GF-D8 (cell line): ENCODE measurements around the gene HOXA4.

Experiments
- DNase-seq: peaks from one replicate; lab custom pipeline; 2025; lab: John Stamatoyannopoulos, UW

Gene HOXA4

DNA sequence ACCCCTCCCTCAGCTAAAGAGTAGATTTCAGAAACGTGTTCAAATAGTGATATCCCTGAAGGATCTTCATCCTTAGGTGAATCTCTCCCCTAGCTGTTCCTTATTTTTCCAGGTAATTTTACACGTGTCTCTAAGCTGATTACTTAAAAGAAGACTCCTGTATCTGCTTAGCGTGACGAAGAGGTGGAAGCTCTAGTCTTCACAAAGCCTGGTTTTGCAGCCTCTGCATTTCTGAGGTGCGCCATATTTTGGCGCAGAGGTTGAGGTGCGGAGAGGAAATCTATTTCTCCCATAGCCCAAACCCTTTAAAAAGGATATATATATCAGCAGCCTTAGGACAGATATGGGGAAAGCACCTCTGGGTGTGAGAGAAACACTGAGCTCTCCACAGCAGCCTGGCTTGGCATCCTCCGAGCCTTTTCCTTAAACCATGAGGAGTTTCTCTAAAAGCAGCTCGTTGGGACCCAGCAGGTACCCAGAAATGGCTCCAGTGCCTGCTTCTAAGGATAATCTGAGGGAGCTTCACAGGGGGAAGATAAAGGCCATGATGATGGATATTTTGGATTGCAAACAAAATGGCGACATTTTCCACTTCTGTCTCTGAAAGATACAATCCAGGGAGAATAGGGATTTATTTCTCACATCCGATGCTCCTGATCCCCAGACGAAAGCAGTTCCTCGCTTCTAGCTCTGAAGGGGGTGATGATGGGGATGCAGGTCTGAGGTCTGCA is 25.1 kb downstream of the HOXA4 start:
- no peak for DNase-seq

DNA sequence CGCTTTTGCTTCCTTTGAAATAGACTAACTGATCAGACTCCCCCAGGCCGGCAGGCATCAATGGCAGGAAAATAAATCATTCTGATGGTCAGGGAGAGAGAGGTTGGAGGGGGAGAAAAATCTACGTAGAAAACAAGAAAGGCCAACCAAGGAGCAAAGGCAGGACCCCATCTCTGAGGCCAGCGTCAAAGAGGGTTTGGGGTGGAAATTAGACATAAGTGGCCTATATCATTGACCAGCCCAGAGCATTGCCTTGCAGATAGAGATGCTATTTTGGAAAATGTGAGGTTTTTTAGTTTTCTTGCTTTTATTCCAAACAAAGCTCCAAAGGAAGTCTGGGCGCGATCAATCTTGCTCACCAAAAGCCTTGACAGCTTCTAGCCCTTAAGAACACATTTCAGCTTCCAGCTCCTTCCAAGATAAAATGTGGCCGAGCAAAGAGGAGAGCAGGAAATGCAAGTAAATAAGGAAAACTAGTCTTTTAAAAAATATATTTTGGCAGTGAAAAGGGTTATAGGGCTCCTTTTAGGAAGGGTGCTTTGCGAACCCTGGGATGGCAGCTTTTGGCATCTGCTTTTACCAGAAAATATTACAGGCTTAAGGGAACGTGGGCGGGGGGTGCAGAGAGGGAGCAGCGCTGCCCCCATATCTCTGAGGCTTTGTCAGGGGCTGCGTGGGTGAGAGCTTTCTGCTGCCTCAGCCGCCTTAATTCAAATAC is 26.1 kb downstream of the HOXA4 start:
- DNase-seq, result no peak

DNA sequence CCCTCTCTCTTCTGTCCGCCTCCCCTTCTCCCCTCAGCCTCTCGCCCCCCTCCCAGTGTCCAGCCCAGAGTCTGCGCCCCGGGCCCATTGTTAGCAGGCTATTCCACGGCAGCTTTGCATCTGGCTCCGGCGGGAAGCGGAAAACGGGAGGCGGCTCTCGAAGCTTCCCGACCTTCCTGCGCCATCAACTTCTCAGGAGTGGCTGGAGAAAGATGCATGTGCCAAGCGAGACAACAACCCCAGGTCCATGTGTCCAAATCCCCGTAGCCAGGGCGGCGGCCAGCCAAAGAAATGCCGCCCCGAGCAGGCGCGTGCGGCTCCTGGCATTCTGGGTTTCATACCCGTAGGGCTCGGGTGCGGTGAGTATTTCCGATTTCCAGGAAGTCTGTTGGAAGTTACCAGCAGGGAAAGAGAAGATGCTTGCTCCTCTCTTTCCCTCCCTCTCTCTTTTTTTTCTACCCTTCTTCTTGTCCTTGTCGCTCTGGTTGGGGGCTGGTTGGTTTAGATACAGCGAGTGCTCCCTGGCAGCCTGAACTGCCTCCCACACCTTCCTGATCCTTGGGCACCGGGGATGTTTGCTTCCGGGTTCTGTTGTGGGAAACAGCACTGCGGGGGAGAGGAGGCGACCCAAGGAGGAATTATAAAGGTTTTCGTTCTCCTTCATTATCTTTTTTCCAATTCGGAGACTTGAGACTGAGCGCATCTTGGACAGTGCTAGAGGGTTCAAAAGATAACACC is 26.9 kb downstream of the HOXA4 start:
- DNase-seq, result no peak

DNA sequence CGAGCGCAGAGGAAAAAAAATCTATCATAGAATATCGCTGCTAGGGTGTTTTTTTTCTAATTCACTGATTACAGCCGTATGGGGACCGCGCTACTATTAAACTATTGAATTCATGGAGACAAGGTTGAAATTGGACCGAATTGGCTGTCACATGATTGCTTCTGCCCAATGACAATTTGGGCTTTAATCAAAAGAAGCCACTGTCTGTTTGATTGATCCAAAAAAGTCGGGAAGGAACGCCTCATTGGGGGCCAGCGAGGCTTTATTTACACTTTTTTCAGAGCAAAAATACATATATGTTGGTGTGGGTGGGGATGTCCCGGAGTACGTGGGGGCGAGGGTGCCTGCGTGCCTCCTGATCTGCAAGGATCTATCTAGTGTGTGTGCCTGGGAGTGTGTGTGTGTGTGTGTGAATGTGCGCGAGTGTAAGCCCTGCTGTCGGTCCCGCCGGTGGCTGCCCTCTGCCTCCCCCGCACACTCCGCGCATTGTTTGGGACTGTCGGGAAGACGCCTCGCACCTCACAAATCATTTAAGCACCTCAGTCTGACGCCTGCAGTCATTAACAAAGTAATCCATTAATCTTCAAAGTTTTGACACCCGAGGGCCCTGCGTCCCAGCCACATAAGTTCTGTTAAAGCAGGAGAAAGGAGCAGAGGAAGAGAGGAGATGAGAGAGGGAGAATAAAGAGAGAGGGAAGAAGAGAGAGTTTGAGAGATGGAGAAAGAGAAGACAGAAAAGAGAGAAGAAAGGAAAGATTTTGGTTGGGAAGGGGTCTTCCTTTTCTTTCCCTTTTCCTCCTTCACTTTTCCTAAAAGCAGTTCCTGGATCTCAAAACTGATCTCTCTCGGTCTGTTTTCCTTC is 27.7 kb downstream of the HOXA4 start, which contains the start of gene HOXA2:
Gene HOXA2 (minus strand): TSS at position 103 of the 862 bp plus-strand sequence. CDS start 183 bp downstream, outside the sequence.
- DNase-seq, result no peak

DNA sequence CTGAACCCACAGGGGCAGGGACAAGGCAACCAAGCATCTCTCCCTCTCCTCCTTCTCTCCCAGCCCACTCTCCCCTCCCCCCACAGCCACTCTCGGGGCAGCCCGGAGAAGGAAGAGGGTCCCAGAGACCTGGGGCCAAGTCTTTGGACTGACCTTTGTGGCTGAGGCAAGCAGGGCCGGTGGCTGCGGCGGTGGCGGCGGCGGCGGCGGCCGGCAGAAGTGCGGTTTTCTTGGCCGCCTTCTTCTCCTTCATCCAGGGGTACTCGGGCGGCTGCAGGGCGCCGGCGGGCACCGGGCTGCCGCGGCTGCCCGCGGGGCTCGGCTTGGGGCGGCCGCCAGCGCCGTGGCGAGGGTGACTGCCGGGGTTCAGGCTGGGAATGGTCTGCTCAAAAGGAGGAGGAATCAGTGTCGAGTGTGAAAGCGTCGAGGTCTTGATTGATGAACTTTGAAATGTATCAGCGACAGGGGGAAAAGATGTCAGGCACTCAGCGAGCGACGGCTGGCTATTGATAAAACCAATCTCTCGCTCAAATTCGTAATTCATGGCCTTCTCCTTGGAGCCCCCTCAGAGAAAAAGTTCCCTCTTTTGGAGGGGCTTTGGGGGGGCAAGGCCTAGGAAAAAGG is 28.5 kb downstream of the HOXA4 start:
- DNase-seq, result no peak

DNA sequence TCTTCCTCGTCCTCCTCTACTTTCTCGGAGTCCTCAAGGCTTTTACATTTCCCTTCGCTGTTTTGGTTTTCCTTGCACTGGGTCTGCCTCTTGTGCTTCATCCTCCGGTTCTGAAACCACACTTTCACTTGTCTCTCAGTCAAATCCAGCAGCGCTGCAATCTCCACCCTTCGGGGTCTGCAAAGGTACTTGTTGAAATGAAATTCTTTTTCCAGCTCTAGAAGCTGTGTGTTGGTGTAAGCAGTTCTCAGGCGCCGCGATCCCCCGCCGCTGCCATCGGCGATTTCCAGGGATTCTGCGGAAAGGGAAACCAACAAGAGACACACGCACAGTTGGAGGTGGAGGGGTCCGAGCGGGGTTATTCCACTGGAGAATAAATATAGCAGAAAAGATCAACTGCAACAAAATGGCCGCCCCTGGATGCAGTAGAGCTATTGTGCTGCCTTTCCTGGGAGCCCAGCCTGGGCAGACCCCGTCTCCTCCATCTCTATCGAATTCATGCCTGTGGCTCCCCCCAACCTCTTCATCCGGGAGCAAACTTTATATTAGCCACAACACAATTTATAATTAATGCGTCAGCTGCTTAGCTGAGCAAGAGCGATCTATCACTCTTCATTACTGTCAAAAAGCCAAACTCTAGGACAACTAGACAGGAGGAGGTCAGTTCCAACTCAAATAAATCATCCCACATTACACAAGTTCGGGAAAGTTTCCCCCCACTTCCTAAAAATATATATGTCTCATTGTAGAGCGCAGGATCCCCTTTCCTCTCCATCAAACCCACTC is 29.2 kb downstream of the HOXA4 start:
- no peak for DNase-seq

DNA sequence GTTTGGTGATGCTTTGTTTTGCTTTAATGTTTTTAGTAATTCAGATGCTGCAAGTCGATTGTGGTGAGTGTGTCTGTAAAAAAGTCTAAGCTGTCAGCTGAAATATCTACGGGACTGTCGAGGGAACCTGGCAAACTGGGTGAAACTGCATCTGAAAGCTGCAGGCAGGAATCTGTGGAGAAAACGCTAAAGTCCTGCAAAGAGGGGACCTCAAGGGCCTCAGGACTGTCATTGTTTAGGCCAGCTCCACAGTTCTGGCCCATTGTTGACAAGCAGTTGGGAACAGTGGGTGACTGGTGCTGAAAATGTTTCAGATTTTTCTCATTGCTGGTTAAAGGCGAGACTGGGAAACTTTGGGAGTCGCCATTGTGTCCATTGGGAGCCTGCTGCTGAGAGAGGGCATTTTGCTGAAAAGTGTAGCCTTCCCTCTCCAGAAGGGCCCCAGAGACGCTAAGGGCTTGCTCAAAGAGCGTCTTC is 29.8 kb downstream of the HOXA4 start:
- DNase-seq, result no peak

DNA sequence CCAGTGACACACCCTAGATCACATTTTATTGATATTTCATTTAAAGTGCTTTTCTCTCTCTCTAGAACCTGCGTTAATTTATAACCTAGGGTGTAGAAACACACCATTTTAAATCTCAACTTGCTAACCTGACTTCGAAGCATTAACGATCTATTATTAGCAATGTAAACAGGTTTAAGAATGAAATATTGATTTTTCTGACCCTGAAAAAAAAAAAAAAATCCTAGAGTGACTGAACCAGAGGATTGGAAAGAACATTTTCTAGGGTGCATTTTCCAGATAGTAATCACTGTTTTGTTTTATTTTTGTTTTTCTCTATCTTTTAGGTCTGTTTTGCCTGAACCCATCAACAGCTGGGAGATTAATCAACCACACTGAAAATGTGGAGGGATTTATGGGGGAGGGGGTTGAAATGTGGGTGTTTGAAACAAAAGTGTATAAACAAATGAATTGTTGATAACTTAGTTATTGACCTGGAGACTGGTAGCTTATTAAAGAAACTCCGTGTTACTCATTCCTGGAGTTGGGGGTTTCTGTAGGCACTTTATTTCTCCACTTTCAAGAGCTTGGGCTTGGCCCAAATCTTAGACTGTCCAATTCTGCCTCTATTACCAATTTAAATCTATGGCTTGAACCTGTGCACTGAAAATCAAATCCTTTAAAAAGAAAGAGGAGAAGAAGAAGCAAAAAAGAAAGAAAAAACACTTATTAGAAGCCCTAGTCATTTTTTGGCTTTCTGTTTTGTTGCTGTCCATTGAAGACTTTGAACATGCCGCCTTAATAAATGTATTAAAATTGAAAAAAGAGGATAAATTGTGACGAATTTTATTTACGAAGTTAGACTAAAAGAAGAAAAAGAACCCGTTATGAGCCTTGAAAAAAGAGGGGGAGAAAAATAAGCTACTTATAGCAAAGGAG is 30.8 kb downstream of the HOXA4 start:
- DNase-seq, result no peak

DNA sequence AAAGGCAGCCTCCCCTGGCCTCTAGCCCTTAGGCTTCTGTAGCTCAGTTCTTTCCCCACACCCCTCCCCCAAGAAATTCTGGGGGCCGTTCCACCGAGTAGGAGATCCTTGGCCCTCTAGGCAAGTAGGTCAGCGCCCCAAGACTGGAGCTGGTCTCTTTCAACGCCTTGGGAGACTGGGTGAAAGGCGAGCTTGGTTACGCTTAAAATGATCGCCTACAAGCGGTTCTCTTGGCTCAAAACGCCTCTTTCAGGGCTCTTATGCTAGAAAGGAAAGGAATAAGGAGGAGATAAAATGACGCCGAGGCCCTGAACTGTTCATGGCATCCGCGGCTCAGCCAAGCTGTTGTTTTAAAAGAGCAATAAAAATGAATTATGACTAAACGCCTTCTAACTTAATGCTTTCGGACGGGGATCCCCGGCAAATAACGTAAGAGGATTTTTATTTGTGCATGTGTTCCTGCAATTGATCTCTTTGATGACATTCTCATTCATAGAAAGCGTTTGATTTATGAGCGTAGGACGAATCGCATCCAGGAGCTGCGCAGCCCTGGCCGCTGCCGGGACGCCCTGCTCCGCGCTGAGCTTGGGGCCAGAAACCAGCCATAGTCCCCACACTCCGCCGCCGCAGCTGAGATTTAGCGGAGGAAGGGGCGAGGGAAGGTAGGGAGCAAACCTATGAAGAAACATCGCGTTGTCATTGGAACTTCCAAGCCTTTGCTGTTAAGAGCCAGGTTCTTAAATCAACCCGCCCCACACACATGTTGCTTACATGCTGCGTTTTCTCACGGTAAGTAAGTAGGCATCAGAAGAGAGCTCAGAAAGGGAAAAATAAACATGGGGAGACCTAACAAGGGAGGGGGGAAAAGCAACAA is 31.7 kb downstream of the HOXA4 start:
- no peak for DNase-seq

DNA sequence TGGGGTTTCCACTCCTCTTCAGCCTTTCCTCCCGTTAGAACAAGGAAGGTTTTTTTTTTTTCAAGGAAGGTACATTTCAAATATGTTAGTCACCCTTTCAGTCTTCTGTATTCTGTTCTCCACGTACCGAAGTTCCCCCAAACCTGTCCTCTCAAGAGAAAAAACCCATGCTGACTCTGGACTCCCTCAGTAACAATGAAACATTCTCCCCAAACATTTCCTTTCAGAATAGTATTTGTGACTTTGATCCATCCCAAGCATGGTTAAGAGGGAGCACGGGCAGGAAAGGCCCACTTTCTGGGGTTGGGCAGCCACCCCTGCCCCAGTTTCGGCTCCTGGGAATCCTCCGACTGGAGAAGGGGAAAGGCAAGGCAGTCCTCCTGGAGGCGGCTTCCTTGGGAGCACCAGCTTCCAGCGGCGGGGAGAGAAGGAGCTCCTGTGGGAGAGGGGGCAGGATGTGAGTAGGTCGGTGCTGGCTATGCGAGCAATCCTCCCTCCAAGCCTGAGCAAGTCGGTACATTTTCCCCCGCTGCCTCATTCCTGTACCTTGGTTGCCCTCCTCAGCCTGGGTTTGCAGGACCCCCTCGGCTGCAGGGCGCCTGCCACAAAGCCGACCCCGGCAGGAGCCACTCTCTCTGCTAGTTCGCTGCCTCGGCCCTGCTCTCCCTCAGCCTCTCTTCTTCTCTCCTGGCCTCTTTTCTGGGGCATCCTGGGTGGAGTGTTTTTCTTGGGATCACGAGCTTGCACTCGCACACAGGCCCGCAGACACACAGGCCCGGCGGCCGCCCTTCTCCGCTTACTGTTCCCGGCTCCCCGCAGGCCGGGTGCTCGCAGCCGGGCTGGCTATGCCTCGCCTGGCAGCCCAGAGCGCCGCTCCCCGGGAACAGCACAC is 32.6 kb downstream of the HOXA4 start:
- no peak for DNase-seq

DNA sequence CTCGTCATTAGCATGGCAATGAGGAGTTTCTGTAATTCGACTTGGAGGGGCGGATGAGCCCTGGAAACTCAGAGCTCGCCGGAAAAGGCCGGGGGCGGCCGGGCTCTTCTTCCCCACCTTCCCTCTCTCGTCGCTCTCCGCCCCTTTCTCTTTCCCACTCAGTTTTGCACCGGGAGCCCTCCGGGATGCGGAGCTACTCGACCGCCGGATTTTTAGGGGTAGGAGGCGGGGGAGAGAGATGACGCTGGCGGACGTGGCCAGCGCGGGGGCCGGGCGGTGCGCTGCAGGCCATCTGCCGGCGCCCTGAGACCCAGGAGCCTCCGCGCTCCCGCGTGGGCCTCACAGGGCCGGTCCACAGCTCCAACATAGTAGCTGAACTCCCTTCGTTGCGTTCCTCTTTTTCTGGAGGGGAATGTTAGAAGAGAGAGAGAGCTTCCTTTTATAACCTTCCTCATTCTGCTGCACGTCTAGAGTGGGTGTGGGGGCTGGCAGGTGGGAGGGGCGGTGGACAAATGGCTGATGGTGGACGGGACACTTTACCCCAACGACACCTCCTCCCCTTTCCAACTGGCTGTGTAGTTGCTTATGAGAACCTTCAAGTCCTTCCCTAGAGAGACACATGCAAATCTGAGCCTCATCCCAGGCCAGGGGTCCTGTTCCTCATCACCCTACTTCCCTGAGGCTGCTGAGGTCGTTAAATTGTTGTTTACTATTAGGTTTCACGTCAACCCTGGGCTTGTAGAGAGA is 33.6 kb downstream of the HOXA4 start:
- DNase-seq, result peak; percentile 48

DNA sequence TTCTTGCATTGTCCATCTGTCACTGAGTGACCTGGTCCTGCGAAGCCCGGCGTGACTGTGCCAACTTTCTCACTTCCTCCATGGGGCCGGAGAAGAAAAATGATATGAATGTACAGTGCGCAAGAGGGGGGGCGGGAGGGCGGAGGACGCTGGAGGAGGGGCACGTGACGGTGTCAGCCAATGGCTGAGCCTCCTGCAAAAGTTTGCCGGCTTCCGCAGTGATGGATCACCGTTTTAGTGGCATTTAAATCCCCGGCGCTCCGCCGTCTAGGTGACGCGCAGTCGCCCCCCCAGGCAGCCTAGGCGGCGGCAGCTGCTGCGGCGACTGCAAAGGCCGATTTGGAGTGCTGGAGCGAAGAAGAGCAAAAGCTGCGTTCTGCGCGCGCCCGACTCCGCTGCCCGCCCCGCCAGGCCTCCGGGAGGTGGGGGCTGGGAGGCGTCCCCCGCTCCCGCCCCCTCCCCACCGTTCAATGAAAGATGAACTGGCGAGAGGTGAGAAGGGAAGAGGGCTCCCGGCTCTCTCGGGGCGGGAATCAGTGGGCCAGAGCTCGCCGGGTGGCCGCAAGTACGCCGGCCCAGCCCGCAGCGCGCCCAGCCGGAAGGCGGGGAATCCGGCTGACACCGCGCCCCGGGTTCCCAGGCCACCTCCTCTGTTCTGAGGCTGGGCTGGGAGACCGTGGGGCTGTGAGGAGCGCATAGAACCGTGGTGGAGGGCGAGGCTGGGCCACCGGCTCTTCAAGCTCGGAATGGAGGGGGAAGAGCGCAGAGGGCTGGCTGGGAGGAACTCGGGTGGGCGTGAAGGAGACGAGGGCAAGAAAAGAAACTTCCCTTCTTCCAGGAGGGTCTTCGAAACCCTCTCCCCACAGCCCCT is 34.4 kb downstream of the HOXA4 start, which contains the start of gene HOXA1:
Gene HOXA1 (minus strand): TSS at position 104 of the 871 bp plus-strand sequence. CDS start 88 bp downstream, at position 16.
- DNase-seq, result peak; percentile 80

DNA sequence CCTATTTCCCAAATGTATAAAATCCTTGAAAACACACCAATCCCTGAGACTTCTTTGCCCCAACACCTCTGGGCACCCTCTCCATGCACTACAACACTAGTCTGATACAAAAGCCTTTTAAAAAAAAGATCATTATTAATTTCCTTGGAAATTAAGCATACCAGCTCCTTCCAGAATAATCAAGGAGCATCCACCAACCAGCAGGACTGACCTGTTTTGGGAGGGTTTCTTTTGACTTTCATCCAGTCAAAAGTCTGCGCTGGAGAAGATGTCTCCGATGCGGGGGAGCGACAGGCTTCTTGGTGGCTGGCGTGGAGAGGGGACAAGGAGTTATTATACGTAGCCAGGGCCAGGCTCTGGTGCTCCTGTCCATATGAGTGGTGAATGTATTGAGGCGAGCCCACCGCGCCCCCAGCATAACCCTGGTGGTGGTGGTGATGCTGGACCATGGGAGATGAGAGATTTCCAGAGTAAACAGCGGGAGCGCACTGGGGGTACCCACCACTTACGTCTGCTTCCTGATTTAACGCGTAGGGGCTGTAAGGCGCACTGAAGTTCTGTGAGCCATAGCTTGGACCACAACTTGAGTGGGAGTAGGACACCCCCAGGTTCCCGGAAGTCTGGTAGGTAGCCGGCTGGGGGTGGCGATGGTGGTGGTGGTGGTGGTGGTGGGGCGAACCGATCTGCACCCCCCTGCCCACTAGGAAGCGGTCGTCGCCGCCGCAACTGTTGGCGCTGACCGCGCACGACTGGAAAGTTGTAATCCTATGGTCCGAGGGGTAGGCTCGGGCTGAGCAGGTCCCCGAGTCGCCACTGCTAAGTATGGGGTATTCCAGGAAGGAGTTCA is 35.3 kb downstream of the HOXA4 start:
- DNase-seq, result no peak

DNA sequence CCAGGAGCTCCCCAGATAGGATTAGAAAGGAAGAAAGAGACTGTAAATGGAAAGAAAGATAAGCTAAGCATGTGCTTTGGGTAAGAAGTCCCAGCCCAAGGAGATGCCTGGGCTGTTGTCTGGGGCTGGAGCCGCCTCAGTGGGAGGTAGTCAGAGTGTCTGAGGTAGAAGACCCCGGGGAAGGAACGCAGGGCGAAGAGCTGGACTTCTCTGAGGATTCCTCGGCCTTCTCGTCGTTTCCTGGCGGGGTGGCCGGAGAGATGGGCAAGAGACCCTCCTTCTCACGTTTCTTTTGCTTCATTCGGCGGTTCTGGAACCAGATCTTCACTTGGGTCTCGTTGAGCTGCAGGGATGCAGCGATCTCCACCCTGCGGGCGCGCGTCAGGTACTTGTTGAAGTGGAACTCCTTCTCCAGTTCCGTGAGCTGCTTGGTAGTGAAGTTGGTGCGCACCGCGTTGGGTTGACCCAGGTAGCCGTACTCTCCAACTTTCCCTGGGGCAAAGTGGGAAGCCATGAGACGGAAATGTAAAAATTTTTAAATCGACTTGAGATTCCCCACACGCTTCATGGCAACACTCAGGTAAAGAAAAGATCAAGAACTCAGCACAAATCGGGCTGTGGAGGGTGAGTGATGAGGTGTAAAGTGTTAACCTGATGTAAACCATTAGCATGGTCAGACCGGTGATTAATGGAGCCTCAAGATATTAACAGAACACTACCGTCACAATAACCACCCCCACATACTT is 36.1 kb downstream of the HOXA4 start:
- DNase-seq, result no peak
